Esophagus muscularis mucosa (tissue), 4 donors: ENCODE measurements around the gene MAP3K20. TPM values are rescaled to one million over a fixed set of nuclear protein-coding genes. Genes with fewer than 3 reads are reported as not detected.

Source experiments
- DNase-seq: peaks from one replicate; pipeline ENCODE4 v3.0.0-alpha.2; 2017; ENCODE audit errors: extremely low spot score
- H3K27ac ChIP-seq, 4 donors: fragments of 200-600 bp; sonication (generic); replicated peaks in 1 of 4; 1 replicate in 3 of 4; 2 replicates in 1 of 4; pipeline ENCODE4 v1.5.1; 2016 to 2019; ENCODE audit warnings: mild to moderate bottlenecking in 1 of 4
- H3K27me3 ChIP-seq, 4 donors: fragments of 200-600 bp; sonication (generic); one replicate each; pipeline versions ENCODE4 v1.5.1 to v1.6.0; 2016 to 2019
- H3K36me3 ChIP-seq, 4 donors: fragments of 200-600 bp; sonication (generic); one replicate each; pipeline ENCODE4 v1.5.1; 2016 to 2019
- H3K4me1 ChIP-seq, 4 donors: fragments of 200-600 bp; sonication (generic); one replicate each; pipeline ENCODE4 v1.5.1; 2016 to 2019
- H3K4me3 ChIP-seq, 4 donors: fragments of 200-600 bp; sonication (generic); 1 replicate in 2 of 4; 2 replicates in 2 of 4; pipeline ENCODE4 v1.5.1; 2016 to 2019; ENCODE audit warnings: mild to moderate bottlenecking in 4 of 4, moderate library complexity in 1 of 4
- H3K9me3 ChIP-seq, 4 donors: fragments of 200-600 bp; sonication (generic); 1 replicate in 3 of 4; 2 replicates in 1 of 4; pipeline ENCODE4 v1.5.1; 2016 to 2019
- EP300 ChIP-seq: sonication (generic); formaldehyde crosslinking; IDR thresholded peaks from one replicate; pipeline ENCODE4 v1.6.1; 2017; ENCODE audit warnings: antibody characterized with exemption
- POLR2A ChIP-seq: fragments of 450-650 bp; IDR thresholded peaks from one replicate; pipeline ENCODE4 v1.6.1; 2017; ENCODE audit warnings: antibody characterized with exemption, moderate library complexity, mild to moderate bottlenecking, low read depth
- POLR2AphosphoS5 ChIP-seq, 2 donors: sonication (generic); formaldehyde crosslinking; IDR thresholded peaks; one replicate each; pipeline ENCODE4 v1.6.1; 2017; ENCODE audit warnings: antibody characterized with exemption in 2 of 2
- WGBS: methylation state at CpG from one replicate; pipeline ENCODE4 v1.1.5; 2018; 5-methylcytosine and 5-hydroxymethylcytosine counted together
- intact Hi-C: fragments of 100-400 bp; cut with DNase I; formaldehyde crosslinking; loops from one replicate; pipeline ENCODE4 v1.15.1; 2023
- total RNA-seq, 4 donors: library from RNA; depleted of rRNA; stranded (reverse); fragments of >200 nt; gene quantifications; one replicate each; pipeline versions ENCODE4 v1.1.0 to v1.2.1, GENCODE V29; 2016
- TF ChIP-seq, protein P1 (sequence below), 3 experiments: fragments of 200-600 bp in 2 of 3; fragments of 450-650 bp in 1 of 3; sonication (generic) in 2 of 3; IDR thresholded peaks; one replicate each; pipeline ENCODE4 v1.5.1; 2017 to 2019; ENCODE audit warnings: antibody characterized with exemption in 3 of 3, mild to moderate bottlenecking in 2 of 3, moderate library complexity in 1 of 3

MAP3K20 gene
- total RNA-seq, 4 donors from 2014 or later, result 238 to 335 (median 267) TPM

DNA sequence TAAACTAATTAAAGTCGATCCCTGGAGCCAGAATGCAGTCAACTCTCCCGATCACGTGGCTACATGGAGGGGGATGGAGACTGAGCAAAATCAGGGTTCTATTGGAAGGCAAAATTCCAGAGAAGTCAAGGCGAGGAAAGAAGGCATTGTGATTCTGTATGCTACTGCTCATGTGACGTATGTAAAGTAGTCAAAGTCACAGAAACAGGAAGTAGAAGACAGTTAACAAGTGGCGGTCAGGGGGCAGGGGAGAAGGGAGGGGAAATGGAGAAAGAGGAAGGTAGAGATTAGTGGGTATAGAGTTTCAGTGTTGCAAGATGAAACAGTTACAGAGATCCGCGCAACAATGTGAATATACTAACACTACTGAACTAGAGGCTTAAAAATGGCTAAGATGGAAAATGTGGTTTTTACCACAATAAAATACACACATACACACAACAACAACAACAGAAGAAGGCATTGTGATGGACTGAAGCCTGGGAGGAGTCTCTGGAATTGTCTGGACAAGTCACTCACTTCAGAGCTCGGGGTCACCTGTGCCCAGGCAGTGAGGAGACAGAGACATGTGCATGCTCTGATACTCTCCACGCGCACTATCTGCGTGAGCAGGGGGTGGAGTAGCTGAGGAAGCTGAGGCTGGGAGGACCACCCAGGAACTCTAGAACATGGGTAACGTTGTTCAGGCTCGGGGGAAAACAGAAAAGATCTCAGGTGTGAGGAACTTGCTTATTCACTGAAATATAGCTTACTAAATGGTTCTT is 189.1 kb downstream of the MAP3K20 start:
- no peaks in the 10 kb centered on the region for H3K4me1 ChIP-seq
- H3K4me3 ChIP-seq, result no peak overlapping the region
- no peak for DNase-seq
- H3K9me3 ChIP-seq, result no peaks in the 10 kb centered on the region
- intact Hi-C loops, result no loop called here
- no peak for TF ChIP-seq POLR2AphosphoS5 (IDR thresholded peaks at IDR 0.05)
- no peak for TF ChIP-seq POLR2A
- no peak for TF ChIP-seq EP300
- H3K27ac ChIP-seq, result no peak overlapping the region
- peaks cover 32 to 68% (median 43%) of the 10 kb centered on the region in 4 donors for H3K36me3 ChIP-seq
- 81% methylated on average over 14 of the region's 14 CpGs for WGBS
- H3K27me3 ChIP-seq, result no peaks in the 10 kb centered on the region

DNA sequence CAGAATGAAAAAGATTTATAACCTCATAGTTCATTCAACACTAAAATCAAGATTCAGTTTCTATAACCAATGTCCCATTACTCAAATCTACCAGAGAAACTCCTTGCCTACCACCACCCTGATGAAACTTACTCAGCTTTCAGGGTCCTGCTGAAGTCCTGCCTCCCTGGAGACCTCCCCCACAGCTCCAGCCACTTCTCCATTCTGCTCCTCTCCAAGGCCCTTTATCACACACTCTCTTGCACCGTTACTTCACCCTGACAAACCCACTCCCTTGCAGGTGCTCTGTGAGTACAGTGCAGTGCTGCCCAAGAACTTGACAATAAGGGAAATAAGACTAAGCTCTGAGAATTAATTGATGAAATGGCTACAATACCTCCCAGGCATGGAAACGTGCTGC is 195.5 kb downstream of the MAP3K20 start:
- Histone ChIP-seq H3K27ac (no peak overlapping the region), H3K27me3 (no peaks in the 10 kb centered on the region), H3K36me3 (peaks cover 6 to 15% (median 8%) of the 10 kb centered on the region in 4 donors), H3K9me3 (peaks cover 0 to 9% (median 0%) of the 10 kb centered on the region in 4 donors), H3K4me1 (no peaks in the 10 kb centered on the region), H3K4me3 (no peak overlapping the region)
- 83% methylated on average over 2 of the region's 2 CpGs for WGBS
- intact Hi-C loops, result no loop called here
- DNase-seq, result no peak
- TF ChIP-seq, protein P1, sequence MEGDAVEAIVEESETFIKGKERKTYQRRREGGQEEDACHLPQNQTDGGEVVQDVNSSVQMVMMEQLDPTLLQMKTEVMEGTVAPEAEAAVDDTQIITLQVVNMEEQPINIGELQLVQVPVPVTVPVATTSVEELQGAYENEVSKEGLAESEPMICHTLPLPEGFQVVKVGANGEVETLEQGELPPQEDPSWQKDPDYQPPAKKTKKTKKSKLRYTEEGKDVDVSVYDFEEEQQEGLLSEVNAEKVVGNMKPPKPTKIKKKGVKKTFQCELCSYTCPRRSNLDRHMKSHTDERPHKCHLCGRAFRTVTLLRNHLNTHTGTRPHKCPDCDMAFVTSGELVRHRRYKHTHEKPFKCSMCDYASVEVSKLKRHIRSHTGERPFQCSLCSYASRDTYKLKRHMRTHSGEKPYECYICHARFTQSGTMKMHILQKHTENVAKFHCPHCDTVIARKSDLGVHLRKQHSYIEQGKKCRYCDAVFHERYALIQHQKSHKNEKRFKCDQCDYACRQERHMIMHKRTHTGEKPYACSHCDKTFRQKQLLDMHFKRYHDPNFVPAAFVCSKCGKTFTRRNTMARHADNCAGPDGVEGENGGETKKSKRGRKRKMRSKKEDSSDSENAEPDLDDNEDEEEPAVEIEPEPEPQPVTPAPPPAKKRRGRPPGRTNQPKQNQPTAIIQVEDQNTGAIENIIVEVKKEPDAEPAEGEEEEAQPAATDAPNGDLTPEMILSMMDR (IDR thresholded peaks at IDR 0.05), result no peak
- TF ChIP-seq EP300, result no peak
- TF ChIP-seq POLR2AphosphoS5 (IDR thresholded peaks at IDR 0.05), result no peak
- no peak for TF ChIP-seq POLR2A

GRCh38 chr2:173271825-173272224 is 196.2 kb downstream of the MAP3K20 start:
- H3K36me3 ChIP-seq, result peaks cover 0 to 8% (median 2%) of the 10 kb centered on the region in 4 donors
- no peaks in the 10 kb centered on the region for H3K27me3 ChIP-seq
- no peaks in the 10 kb centered on the region for H3K4me1 ChIP-seq
- DNase-seq, result no peak
- H3K4me3 ChIP-seq, result no peak overlapping the region
- WGBS, result 79% methylated on average over 5 of the region's 5 CpGs
- TF ChIP-seq POLR2A (no peak), EP300 (no peak), POLR2AphosphoS5 (IDR thresholded peaks at IDR 0.05) (no peak)
- TF ChIP-seq, protein P1 (IDR thresholded peaks at IDR 0.05), result no peak
- peaks cover 0 to 9% (median 0%) of the 10 kb centered on the region in 4 donors for H3K9me3 ChIP-seq
- intact Hi-C loops, result no loop called here
- no peak overlapping the region for H3K27ac ChIP-seq

DNA sequence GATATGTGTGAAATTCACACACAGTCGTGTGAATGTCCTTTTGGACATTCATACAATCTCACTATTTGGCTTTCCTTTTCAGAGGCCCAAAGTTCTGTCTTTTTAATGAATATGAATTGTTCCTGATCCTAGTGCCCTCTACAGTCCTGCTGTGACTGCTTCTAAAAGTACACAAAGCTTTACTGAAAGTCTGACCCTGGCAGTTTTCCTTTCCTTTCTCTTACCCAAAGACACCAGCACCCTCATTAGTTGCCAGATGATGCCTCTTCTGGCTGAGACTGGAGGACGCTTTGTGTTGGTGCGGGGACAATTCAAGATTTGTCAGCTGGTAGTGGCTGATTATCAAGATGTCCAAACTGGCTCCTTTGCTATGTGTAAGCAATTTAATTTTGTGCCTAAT is 197.2 kb downstream of the MAP3K20 start:
- Histone ChIP-seq H3K27me3 (no peaks in the 10 kb centered on the region), H3K4me3 (no peak overlapping the region), H3K4me1 (no peaks in the 10 kb centered on the region), H3K27ac (no peak overlapping the region), H3K36me3 (peaks cover 0 to under 1% (median 0%) of the 10 kb centered on the region in 4 donors), H3K9me3 (peaks cover 0 to 9% (median 0%) of the 10 kb centered on the region in 4 donors)
- no peak for DNase-seq
- no peak for TF ChIP-seq EP300
- TF ChIP-seq, protein P1 (IDR thresholded peaks at IDR 0.05), result no peak
- no peak for TF ChIP-seq POLR2A
- TF ChIP-seq POLR2AphosphoS5 (IDR thresholded peaks at IDR 0.05), result no peak
- 71% methylated on average over 3 of the region's 3 CpGs for WGBS
- intact Hi-C loops, result no loop called here

DNA sequence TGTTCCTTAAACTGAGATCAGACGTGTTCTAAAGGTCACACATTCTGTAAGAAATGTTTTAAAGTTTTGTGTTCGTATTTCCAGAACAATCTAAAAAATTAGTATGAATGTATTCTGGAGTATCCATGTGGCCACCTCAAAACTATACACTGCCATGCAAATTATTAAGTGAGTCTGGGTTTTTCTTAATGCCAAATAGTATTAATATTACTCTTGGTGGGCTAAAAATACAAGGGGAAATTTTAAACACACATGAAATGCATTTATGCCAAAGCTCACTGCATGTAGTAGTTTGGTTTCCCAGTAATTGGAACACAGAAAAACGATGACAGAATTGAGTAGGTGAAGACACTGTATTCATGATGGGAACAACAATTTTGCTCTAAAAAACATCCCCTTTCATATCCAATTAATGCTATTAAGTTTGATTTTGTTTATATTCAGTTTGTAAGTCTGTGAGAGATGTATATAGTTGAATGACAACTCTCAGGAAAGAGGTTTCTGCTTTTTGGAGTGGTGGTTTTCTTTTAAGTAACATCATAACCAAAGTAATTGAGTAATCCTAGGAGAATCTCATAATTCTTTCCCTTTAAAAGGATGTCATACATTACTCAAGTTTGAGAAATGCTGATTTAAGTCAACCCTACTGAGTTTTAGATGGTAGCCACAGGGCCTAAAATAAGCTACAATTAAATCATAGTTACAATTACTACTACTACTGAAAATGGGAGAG is 203.3 kb downstream of the MAP3K20 start:
- Histone ChIP-seq H3K4me3 (no peak overlapping the region), H3K27ac (no peak overlapping the region), H3K27me3 (no peaks in the 10 kb centered on the region), H3K4me1 (peaks cover 0 to 6% (median 0%) of the 10 kb centered on the region in 4 donors), H3K36me3 (no peaks in the 10 kb centered on the region), H3K9me3 (peaks cover 0 to 7% (median 0%) of the 10 kb centered on the region in 4 donors)
- DNase-seq, result no peak
- 88% methylated on average over 3 of the region's 3 CpGs for WGBS
- no peak for TF ChIP-seq POLR2AphosphoS5 (IDR thresholded peaks at IDR 0.05)
- no peak for TF ChIP-seq EP300
- TF ChIP-seq, protein P1 (IDR thresholded peaks at IDR 0.05), result no peak
- TF ChIP-seq POLR2A, result no peak
- intact Hi-C loops, result no loop called here
